ENCODE data around the gene OXTR.
"Not testable (repeated sequence)": the region's sequence is repeated elsewhere in the genome, so short reads cannot be mapped to it uniquely, and the experiment has no call there.

The OXTR gene

DNA sequence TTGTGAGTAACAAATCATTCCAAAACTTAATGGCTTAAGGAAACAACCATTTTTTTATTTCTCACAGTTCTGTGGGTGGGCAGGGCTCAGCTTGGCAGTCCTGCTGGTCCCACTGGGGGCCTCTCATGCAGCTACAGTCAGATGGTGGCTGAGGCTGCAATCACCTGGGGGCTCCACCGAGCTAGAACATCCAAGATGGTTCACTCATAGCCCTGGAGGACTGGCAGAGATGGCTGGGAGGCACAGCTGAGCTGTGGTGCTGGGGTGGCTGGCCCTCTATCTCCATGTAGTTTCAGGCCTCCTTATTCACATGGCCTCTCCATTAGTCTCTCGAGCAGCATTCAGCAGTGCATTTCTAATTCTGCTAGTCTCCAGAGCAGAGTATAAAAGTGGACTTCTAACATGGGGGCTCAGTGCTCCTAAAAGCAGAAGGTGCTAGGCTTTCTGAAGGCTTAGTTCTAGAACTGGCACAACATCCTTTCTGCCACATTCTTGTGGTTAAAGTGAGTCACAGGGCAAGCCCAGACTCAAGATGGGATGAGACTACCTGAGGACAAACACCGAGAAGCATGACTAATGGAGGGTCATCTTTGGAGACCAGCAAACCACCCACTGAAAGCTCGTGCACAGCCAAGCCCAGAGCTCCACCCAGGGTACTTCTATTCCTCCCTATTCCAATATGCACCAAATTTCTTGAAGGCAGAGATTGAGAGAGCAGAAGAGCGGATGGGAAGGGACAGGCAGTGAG lies 29.5 kb downstream of the OXTR start:
- DNase-seq, result no peak

DNA sequence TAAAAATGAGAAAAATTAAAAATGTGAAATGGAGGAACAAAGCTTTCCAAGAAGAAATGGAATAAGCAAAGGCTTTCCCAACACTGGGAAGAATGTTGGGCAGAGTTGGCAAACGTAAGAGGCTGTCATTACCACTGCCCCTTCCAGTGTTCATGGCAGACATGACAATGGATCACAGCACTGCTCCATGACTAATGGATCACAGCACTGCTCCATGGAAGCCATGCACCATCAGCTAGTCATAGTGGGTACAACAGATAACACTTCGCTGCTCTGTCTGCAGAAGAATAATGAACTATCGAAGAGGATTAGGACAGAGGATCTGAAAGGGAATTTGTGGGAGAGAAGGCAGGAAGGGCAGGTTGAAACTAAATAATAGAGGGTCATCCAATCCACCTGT lies 30.8 kb downstream of the OXTR start:
- no peak for DNase-seq

DNA sequence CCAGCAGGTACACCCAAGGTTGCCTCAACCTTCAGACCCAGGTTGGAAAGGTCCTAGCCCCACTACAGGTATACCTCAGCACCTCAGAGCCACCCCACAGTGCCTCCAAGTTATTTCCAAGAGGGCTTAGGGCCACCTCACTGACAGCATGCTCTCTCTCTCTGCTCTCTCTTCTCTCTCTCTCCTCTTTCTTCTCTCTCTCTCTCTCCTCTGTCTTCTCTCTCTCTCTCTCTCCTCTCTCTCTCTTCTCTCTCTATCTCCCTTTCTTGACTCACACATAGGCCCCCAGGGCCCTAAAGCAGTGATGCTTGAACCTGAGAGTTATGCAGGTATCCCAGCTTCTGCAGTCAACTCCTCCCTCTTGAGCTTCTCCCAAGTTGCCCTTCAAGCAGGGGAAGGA lies 31.6 kb downstream of the OXTR start:
- no peak for DNase-seq

DNA sequence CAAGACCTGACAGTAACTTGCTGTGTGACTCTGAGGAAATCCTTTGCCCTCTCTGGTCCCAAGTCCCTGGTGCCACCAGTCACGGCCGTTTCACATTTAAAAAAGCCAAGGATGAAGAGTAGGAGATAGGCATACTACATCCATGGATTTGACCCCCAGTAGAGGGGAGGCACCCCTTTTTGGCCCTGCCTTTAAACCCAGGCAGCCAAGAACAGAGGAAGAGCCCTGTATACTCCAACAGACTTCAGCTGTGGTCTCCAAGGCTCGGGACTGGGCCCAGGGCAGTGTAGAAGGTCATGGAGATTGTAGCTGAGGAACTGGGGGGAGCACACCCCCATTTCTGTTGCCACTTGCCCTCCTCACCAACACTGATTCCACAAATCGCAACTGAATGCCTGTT lies 32.1 kb downstream of the OXTR start:
- no peak for DNase-seq

DNA sequence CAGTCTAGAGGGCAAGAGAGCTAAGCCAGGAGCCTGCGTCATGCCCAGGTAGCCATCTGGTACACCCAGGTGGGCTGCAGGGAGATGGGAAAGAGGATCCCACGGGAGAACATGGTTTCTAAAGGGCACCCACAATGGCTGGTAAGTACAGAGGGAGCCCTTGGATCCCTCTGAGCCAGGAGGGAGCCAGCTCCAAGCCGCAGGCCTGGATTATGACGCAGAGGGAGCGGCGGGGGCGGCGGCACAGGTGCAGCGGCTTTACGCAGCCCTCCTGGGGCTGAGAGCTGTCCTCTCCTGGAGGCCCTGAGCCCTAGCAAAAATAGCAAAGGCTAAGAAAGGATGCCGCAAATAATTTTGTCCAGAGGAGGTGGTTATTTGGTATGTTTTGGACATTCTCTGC lies 33.0 kb downstream of the OXTR start:
- no peak for DNase-seq

DNA sequence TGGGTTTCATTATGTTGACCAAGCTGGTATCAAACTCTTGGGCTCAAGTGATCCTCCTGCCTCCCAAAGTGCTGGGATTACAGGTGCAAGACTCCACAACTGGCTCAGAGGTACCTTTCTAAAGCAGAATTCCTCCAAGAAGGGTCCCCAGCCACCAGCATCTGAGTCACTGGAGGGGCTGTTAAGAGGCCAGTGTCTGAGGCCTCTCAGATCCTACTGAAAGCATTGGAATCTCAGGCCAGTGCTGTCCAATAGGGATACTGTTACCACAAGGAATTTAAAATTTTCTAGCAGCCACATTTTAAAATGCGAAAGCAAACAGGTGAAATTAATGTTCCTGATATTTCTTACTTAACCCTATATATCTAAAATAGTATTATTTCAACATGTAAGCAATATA lies 34.5 kb downstream of the OXTR start:
- DNase-seq, result no peak

DNA sequence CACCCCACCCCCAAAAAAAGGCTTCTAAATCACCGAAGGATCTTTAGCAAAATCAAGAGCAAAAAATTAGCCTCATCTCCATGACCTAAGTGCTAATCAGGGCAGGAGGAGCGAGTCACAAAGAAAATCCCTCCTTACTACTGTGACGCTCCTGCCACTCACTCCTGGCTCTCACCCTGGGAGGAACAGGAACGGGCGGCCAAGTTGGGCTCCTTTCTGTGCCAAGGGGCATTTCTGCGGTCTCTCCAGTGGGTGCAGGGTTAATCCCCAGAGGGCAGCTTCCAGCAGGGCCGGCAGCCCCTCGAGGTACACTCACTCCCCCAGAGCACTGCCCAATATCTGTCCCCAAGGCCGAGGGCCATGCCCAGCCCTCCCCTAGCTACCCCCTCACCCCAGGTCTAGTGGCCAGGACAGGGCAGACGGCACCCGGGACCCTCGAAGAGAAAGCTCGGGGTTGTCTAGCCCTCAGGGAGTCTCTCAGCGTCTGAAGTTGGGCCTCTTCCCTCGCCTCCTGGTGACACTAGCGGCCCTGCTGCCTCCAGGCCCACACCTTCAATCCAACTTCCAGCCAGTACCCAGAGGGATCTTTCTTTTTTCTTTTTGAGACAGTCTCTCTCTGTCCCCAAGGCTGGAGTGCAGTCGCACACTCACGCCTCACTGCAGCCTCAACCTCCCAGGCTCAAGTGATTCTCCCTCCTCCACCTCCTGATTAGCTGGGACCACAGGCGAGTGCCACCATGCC lies 35.1 kb downstream of the OXTR start:
- no peak for DNase-seq

DNA sequence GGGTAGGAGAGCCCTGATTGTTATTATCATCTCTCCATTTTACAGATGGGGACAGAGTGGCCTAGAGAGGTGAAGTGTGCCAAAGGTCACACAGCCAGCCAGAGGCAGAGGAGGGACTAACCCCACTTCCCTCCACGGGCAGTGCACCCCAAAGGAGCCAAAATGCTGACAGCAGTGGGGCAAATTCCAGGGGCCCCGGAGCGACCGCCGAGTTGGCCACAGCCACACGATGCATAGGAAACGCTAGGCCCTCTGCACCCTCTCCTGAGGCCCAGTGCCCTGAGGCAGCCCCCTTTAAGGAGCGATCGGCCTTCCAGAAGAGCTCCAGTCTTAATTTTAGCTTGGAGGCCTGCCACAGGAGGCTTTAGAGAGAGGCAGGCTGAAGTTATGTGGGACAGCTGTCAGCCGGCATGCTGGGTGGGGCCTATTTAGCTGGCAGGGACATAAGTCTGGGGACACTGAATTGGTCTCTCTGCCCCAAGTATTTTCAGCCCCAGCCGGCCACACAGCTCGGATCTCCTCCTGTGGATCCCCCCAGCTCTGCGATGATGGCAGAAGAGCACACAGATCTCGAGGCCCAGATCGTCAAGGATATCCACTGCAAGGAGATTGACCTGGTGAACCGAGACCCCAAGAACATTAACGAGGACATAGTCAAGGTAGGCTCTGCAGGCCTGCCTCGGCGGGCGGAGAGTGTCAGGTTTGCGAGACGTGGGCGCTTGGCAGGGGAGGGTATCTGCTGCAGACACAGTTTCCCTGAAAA lies 35.9 kb downstream of the OXTR start, which contains the start of gene CAV3:
Gene CAV3 (plus strand): TSS at position 471 of the 763 bp plus-strand sequence. CDS start 75 bp downstream, at position 546.
- no peak for DNase-seq

DNA sequence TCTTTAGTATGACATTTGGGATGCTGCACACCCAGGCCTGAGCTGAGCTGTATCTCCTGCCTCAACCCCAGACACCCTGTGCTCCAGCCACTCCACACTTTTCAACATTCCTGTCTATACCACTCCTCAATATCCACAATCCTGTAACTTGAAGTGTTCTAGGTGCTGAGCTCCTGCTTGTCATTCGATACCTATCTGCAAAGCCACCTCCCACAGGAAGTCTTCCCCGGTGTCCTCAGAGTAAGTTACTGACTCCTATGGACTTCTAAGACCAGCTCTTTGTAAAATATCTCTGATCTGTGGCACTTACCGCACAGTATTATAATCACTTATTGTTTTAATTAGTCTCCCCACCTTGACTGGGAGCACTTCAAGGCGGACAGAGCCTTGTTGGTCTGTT lies 37.0 kb downstream of the OXTR start:
- DNase-seq, result no peak

DNA sequence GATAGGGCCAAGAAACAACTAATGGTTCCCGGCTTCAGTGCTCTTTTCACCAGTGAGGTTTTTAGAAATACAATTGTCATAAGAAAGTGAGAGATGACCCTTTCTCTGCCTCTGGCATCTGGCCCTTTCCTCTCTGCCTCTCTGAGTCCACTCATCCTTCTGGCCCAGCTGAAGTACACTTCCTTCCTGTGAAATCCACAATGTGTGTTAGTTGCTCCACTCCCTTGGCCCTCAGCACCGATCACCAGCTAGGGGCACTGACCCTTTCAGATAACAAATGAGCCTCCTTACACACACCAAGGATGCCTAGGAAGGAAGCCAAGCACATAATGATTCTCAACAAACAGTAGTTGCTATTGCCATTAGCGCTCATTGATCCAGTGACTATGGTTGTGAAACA lies 38.8 kb downstream of the OXTR start:
- no peak for DNase-seq

DNA sequence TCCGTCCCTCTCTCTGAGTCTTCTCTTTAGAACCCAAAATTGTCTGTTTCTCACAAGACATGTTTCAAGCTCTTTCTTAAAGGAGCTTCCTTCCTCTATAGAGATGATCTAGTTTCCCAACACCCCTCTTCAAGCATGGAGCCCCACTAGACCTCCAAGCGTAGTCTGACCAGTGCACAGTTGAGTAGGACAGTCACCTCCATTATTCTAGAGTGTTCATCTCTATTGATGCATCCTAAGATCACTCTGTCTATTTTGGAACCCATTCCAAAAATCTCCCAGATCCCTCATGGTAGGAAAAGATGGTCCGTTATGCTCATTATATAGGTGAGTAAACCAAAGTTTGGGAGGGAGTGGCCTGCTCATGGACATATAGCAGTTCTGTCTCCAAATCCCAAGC lies 39.9 kb downstream of the OXTR start:
- DNase-seq, result no peak

DNA sequence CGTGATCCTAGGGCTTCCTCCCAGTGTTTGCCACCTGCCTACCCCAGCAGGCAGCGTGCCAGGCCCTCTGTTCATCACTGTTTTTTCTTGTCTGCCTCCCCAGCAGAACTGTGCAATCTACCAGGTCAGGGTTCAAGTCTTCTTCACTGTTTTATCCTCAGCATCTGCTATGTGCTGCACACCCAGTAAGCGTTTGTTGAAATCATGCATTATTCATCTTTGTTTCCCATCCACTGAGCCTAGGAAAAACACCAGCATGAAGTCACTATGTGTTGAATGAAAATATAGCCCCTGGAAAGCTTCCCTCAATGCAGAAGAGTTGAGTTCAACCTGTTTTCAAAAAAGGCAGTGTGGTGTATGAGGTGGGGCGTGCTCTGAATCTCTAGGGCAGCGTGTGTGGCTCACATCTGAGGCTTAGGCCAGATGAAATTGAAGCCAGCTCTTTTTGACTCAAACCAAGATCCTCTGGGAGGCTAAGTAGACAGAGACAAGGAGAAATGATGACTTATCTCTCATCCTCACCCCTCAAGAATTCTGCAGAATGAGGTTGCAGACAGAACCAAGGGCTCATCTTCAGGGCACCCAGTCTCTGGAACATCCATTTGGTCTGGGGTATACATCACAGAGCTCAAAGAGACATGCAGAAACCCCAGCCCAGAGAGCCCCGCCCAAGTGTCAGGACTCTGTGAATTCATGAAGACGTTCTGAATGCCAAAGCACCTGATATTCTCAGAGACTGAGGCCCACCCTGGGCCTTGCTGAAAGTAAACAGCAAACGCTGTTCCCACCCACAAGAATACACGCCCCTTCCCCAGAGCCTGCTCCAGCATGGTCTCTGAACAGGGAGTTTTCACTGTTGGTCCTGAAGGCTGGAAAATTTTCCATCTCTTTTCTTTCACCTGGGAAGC lies 41.6 kb downstream of the OXTR start:
- no peak for DNase-seq

DNA sequence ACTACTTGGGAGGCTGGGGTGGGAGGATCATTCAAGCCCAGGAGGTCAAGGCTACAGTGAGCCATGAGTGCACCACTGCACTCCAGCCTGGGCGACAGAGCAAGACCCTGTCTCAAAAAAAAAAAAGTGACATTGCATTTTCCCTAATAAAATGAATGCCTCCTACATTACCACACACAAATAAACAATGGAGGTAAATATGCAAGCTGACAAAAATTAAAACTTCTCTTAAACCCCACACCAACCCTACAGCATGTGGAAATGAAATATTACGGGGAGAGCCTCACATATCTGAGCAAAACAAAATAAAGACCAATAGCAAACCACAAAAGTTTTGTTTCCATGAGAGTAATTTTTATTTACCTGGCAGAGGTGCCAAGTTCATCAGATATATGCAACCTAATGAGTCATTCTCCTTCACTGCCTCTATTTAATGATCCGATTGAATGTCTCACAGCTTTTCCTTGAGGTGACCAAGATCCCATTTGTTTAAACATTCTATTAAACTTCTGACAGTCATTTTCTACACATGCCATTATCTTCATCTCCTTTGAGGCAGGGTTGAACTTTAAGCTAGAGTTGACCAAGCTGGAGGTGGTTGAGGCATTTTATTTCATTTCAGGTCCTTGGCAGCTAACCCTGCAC lies 45.2 kb downstream of the OXTR start:
- DNase-seq, result no peak

DNA sequence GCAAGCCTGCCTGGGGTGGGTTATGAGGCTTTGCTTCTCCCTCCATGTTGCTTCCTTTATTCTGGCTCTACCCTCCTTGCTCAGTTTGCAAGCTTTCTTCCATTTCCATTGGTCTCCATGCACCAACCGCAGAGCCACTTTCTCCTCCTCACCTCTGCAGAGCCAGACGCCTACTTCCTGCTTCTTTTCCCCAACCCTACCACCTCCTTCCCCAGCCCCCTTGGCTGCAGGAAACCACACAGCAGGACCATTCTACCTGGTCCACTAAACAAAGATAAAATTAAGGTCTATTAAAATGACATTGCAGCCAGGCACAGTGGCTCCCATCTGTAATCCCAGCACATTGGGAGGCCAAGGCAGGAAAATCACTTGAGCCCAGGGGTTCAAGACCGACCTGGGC lies 45.8 kb downstream of the OXTR start:
- DNase-seq, result no peak

DNA sequence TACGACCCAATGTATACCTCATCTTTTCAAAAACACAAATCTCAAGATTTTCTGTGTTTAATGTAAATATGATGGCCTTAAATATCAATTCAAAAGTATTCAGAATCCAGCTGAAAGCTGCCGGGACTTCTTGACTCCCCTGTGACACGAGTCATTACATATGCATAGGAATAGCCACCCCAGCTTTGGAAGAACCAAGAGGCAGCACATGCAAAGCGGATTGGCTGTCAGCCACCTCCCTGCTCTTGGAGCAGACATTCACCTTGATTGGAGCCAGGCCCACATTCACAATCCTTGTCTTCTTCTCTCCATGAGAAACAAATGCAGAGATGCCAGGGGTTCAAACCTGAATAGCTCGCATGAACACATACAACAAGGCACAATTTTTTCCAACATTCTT lies 46.6 kb downstream of the OXTR start:
- no peak for DNase-seq

DNA sequence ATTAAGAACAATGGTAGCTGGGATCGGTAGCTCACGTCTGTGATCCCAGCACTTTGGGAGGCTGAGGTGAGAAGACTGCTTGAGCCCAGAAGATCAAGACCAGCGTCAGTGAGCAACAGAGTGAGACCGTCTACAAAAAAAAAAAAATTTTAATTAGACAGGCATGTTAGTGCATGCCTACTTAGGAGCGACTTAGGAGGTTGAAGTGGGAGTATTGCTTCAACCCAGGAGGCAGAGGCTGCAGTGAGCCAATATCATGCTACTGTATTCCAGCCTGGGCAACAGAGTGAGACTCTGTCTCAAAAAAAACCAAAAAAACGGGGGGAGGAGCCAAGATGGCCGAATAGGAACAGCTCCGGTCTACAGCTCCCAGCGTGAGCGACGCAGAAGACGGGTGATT lies 53.7 kb downstream of the OXTR start:
- DNase-seq, result not testable (repeated sequence)

DNA sequence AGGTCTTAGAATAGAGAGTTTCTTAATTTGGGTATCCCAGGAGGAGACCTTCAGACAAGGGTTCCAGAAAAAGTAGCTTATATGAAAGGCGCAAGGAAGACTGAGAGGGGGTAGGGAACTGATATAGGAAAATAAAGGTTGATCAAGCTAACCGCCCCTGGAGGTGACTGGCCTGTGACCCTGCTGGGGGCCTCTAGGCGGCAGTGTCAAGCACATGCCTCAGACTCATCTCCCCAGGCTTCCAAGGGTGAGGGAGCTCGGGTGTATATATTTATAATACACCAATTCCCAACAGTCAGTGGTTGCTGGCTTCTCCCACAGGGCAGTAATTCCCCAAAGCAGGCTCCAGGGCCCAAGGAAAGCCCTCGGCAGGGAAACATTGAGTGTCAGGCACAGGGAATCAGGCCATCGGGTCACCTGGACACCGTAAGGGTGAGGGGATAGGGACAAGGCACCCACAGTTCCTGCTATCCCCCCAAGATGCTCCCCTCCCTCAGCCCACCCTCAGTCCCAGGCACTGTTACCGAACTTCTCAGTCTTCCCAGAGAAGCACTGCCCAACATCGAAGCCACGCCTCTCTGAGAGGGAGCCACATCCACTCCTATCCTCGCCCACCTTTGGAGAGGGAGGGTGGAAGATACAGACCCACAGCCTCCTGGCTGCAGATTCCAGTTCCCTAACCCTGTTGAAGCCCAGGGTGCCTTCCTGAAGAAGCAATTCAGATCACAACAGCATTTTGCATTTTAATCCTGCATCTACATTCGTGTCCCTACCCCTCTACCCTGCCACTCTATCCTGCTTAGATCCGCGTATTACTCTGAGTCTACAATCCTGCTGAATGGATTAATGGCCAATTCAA lies 55.3 kb downstream of the OXTR start:
- DNase-seq, result no peak

DNA sequence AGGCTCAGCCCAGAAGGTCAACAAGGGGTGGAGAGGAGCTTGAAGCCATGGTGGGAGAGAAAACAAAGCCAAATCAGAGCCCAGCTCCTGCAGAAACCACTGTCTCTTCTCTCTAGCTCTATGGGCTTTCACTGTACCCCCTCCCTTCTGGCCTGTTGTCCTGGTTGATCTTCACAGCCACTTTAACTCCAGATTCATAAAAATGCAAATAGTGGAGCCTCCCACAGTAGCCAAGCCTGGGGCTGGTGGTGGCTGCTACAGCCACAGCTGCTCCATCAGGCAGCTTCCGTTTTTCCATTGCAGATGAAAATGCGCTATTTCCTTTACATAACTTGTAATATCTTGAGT lies 56.5 kb downstream of the OXTR start:
- DNase-seq, result no peak

DNA sequence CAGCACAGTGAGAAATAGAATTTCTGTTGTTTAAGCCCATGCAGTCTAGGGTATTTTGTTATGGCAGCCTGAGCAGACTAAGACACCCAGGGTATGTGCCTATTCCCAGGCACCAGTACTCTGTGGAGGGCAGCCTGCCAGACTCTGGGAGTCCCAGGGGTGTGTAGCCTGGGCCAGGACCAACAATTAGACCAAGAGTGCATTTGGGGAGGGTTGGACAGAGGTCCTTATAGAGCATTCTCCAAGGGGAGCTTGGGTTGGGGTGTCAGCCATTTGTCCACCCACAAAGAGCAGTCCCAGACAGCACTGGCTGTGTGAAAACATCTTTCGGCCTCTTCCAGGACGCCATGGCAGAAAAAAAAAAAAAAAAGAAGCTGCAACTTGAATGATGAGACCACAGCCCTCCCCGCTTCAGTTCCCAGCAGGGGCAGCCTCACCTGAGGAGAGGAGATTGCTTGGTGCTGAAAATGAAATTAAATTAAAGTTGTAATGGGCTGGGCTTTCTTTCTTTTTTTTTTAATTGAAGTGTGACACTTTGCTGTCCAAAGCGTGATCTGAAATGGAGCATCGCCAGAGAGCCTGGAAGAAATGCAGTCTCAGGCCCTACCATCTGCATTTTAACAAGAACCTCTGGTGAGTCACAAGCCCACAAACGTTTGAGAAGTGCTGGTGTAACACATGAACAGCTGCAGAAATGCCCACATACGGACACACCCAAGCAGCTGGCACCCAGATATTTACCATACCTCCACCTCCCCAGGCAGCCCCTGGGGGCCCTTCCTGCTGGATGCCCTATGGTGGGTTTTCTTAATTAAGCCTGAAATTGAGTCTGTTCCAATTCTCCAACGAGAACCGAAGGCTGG lies 57.1 kb downstream of the OXTR start:
- no peak for DNase-seq

DNA sequence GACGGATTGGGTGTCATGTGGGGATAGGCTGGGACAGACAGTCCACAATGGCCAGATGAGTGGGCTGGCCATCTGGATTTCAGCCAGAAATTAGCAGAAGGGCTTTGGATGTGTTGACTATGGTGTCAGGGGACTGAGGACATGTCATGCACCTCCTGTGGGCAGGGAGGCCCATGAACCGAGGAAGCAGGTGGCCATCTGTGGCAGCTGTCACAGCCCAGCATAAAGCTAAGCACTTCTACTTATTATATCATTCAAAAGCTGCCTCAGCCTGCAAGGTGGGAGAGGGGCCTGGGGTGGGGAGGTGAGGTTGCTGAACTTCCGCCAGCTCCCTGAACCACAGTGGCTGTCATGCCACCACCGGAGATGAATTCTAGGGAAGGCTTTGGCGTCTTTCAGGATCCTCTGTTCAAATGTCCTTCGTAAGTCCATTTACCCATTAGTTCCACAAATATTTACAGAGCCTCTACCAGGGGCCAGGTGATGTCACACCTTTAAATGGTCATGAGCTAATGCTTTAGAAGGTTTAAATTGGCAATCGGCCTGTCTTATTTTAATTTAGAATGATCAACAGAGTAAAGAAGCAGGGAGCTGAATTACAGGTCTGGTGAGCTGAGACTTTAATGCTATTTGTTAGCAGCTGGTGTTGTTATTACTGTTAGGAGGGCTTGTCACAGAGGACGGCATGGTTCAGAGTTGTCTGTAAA lies 59.5 kb downstream of the OXTR start:
- DNase-seq, result no peak

Data from hematopoietic multipotent progenitor cell treated with erythropoietin and hydrocortisone succinate and interleukin-3 and kit ligand, for 8 days (in vitro differentiated cells).